C1 segment of cervical spinal cord (tissue), 14 donors: ENCODE results near the gene VGLL3.

Source experiments
- DNase-seq, 14 donors: peaks; one replicate each; lab custom pipeline; 2025; lab: John Stamatoyannopoulos, UW

The VGLL3 gene

DNA sequence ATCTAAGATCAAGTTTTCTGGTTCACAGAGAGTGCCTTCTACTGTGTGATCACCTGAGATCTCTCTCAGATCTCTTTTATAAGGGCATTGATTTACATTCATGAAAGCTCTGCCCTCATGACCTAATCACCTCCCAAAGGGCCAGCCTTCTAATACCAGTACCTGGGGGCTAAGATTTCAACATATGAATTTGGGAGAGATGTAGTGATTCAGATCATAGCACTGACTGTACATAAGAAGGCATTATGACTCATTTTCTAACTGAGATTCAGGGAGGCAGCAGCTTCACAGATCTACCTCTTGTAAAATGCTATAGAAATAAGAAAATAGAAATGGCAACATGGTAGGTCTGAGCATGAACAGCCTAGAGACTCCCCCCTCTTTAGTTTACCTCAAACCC is 39.6 kb downstream of the VGLL3 start:
- no peak for DNase-seq

DNA sequence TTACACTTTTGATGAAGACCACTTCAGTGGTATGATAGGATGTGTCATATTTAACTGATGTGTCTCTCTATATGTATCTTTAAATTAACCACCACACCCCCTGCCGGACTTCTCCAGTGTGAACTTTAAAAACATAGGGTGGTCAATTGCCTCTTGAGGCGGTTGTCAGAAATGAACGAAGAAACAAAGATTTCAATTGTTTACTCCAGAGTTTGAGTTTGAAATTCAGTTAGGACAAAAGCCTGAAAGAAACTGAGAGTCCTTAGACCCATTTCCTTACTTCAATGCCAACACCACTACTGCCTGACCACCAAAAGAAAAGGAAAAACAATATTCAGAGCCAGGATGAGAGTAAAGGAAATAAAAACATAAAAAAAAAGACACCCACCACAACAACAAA is 40.2 kb downstream of the VGLL3 start:
- no peak for DNase-seq

- no peak for DNase-seq
Measured at GRCh38 chr3:86949850-86950249, 41.1 kb downstream of the VGLL3 start.

DNA sequence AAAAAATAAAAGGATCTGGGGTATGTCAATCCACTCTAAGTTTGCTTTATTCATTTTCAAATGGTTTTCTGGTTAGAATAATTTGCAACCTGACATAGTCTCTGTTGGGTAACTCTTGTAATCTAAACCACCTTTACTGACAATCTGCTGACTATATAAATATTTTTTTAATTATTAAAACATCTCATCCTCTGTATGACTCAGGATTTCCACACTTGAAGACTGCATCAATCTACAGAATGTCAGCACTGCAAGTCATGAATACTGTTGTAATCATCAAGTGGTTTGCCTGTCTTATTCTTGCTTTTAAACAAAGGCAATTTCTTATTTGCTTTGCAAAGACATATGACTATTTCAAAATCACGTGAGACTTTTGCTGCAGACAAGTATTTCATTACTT is 42.1 kb downstream of the VGLL3 start:
- DNase-seq: no peak

DNA sequence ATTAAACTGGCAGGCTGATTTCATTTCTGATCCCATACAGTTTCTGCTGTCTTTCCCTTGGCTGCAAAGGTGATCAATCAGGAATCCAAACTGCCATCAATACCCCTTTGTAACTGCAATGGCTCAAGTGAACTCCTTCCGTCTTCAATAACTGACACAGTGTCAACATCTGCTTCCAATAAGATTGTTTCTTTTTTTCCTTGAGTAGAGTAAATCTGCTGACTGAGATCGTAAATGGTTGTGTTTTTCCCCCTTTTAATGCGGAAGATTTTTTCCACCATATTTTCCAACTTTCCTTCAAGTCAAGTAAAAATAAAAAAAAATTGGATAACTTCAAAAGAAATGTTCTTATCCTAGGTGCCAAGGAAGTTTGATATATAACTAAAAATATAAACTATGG is 48.7 kb downstream of the VGLL3 start:
- DNase-seq: no peak

- DNase-seq: no peak
Measured at GRCh38 chr3:86938416-86939105, 52.4 kb downstream of the VGLL3 start.

GRCh38 chr3:86937306-86937791 is 53.6 kb downstream of the VGLL3 start:
- DNase-seq: no peak

- no peak for DNase-seq
Measured at GRCh38 chr3:86934851-86935250, 56.1 kb downstream of the VGLL3 start.

- DNase-seq: no peak
Measured at GRCh38 chr3:86930831-86931230, 60.1 kb downstream of the VGLL3 start.

GRCh38 chr3:86930181-86930580 is 60.8 kb downstream of the VGLL3 start:
- DNase-seq: no peak

DNA sequence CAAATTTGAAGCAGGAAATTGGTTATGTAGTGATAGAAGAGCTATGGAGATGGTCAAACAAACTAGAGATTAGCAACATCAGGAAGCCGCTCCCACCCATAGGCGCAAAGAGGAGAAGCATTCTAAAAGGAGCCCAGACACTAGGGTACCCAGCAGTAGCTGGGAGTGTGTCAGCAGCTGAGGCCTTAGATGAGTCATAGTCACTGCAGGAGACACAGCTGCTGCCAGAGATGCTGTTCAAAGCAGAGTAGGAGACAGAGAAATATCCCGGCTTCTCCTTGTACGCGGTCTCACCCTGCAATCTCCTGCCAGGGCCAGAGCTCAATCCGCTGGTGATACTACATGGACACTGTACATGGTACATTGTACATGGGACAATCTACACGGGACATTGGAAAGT is 61.9 kb downstream of the VGLL3 start:
- no peak for DNase-seq

- no peak for DNase-seq
Measured at GRCh38 chr3:86923071-86923491, 67.9 kb downstream of the VGLL3 start.

GRCh38 chr3:86921971-86922680 is 68.8 kb downstream of the VGLL3 start:
- no peak for DNase-seq

GRCh38 chr3:86914670-86915069 is 76.3 kb downstream of the VGLL3 start:
- no peak for DNase-seq

DNA sequence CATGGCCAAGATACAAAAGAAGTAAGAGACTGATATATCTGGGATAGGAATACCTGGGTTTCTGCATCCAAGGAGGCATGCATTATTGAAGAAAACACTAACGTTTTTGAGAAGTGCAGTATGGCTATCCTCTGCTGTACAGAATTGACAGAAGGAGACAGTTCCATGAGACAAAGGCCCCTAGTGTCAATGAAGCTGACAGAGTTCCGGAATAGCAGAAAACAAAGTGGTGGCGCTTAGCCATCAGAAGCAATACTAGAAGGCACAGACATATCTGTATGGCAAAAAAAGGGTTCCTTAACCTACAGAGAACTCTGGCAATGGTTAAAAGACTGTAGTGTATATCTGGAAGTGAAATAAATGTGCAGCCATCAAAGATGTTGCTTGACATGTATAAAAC is 77.8 kb downstream of the VGLL3 start:
- DNase-seq: peak in 2 of 14 donors; percentile 5

GRCh38 chr3:86895202-86895601 is 95.7 kb downstream of the VGLL3 start:
- DNase-seq: no peak

DNA sequence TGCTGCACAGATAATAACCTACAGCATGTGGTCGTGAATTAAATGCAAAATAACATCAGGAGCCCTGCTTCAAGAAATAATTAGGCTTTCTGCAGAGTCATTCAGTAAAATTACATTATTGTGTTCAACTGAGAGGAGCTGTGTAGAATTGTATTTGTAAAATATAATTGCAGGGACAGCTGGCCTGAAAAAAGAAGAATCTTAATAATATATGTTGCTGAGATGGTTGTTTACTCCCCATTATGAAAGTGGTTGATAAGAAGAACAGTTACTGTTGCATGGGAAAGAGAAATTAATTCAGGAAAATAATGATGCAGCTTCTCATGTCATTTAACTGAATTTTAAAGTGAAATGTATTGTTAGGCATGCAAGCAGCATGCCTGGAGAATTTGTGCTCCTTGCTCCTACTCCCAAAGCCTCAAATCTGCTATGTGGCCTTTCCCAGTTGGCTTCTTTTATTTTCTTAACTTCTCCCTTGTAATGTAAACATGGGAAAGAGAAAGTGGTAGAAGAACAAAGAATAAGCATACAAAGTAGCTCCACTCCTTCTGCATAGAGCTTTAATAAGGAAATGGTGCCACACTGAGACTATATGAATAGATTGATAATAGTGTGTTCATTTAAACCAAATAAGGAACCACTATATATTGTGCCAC is 100.1 kb downstream of the VGLL3 start:
- no peak for DNase-seq
